Endothelial cell of umbilical vein (primary cell): ENCODE measurements around the gene EIF1AD. TPM values are rescaled to one million over a fixed set of nuclear protein-coding genes. Genes with fewer than 3 reads are reported as not detected.
A peak's percentile ranks its signal among the peaks of the same experiment; 100 is the strongest.

Experiments used
- BruUV-seq: library from RNA; stranded (reverse); fragments of 400-500 nt; replicated peaks from 2 replicates; lab custom pipeline; 2021; lab: Mats Ljungman, UMichigan
- CTCF ChIA-PET: fragments of 300-600, 350-600 bp; sonication (Branson Sonifier 250); formaldehyde crosslinking; loops from one replicate; lab custom pipeline; 2021; ENCODE audit warnings: antibody characterized with exemption, inconsistent platforms; lab: Charles Lee
- POLR2A ChIA-PET: fragments of 300-600, 350-600 bp; sonication (Branson Sonifier 250); formaldehyde crosslinking; loops from one replicate; lab custom pipeline; 2021; ENCODE audit warnings: antibody characterized with exemption, inconsistent platforms; lab: Charles Lee
- DNase-seq: peaks from one replicate; pipeline ENCODE4 v3.0.0-alpha.2; 2011; ENCODE audit warnings: low read depth, low spot score
- FAIRE-seq: peaks from 2 replicates; lab custom pipeline; 2011; peaks lifted over from hg19 to GRCh38; lab: Jason Lieb, UNC
- H2AFZ ChIP-seq: 2 replicates; pipeline ENCODE4 v1.6.0; 2012; ENCODE audit warnings: low read depth, low read length, control low read depth, inconsistent platforms
- H3K27ac ChIP-seq: 2 replicates; pipeline ENCODE4 v1.5.1; 2011; ENCODE audit warnings: low read depth, mild to moderate bottlenecking, control low read depth, low read length, moderate library complexity; ENCODE audit not compliant: insufficient read depth
- H3K27me3 ChIP-seq, 2 experiments: 2 replicates each; pipeline versions ENCODE4 v1.6.0 to v1.6.1; 2011; ENCODE audit warnings: low read length in 2 of 2, mixed read lengths in 1 of 2; ENCODE audit not compliant: control insufficient read depth in 2 of 2, insufficient read depth in 2 of 2
- H3K36me3 ChIP-seq, 2 experiments: 2 replicates in 1 of 2; 3 replicates in 1 of 2; pipeline ENCODE4 v1.5.1; 2011; ENCODE audit warnings: low read length in 2 of 2, mild to moderate bottlenecking in 1 of 2, moderate library complexity in 1 of 2; ENCODE audit not compliant: control insufficient read depth in 2 of 2, insufficient read depth in 2 of 2; ENCODE audit errors: extremely low read depth in 1 of 2
- H3K4me1 ChIP-seq: 3 replicates; pipeline ENCODE4 v1.5.1; 2011; ENCODE audit warnings: mild to moderate bottlenecking, low read length; ENCODE audit not compliant: control insufficient read depth, insufficient read depth; ENCODE audit errors: extremely low read depth
- H3K4me2 ChIP-seq: 2 replicates; pipeline ENCODE4 v1.6.1; 2011; ENCODE audit warnings: low read length, control low read depth, mixed read lengths; ENCODE audit not compliant: insufficient read depth
- H3K4me3 ChIP-seq, 3 experiments: fragments of 200-600 bp in 1 of 3; sonication (generic), shearing (Covaris generic) in 1 of 3; replicated peaks in 1 of 3; 2 replicates each; pipeline ENCODE4 v1.5.1; 2011 to 2016; ENCODE audit warnings: control low read depth in 3 of 3, low read length in 3 of 3, mild to moderate bottlenecking in 2 of 3, inconsistent platforms in 1 of 3, low read depth in 1 of 3, moderate library complexity in 1 of 3; ENCODE audit not compliant: insufficient read depth in 1 of 3
- H3K79me2 ChIP-seq: 2 replicates; pipeline ENCODE4 v1.6.0; 2012; ENCODE audit warnings: low read length, inconsistent platforms; ENCODE audit not compliant: control insufficient read depth, insufficient read depth
- H3K9ac ChIP-seq: replicated peaks from 2 replicates; pipeline ENCODE3; 2011; ENCODE audit warnings: low read length, control low read depth; ENCODE audit not compliant: insufficient read depth; ENCODE audit errors: extremely low read depth
- H3K9me1 ChIP-seq: replicated peaks from 3 replicates; pipeline ENCODE4 v1.6.0; 2011; ENCODE audit warnings: mild to moderate bottlenecking, low read length; ENCODE audit not compliant: control insufficient read depth, insufficient read depth; ENCODE audit errors: extremely low read depth
- H3K9me3 ChIP-seq: replicated peaks from 2 replicates; pipeline ENCODE4 v1.5.1; 2012; ENCODE audit warnings: low read length, inconsistent platforms; ENCODE audit not compliant: control insufficient read depth, insufficient read depth
- H4K20me1 ChIP-seq: replicated peaks from 2 replicates; pipeline ENCODE3; 2011; ENCODE audit warnings: mild to moderate bottlenecking, low read length; ENCODE audit not compliant: control insufficient read depth, insufficient read depth; ENCODE audit errors: extremely low read depth
- CTCF ChIP-seq, 2 donors: IDR thresholded peaks; 1 replicate in 1 of 2; 2 replicates in 1 of 2; pipeline ENCODE4 v1.5.1; 2011; ENCODE audit warnings: low read length in 2 of 2, mild to moderate bottlenecking in 2 of 2, moderate library complexity in 2 of 2, control low read depth in 1 of 2, inconsistent platforms in 1 of 2, low read depth in 1 of 2; ENCODE audit not compliant: insufficient read depth in 1 of 2; ENCODE audit errors: extremely low read depth in 1 of 2
- EZH2 ChIP-seq: IDR thresholded peaks from 2 replicates; pipeline ENCODE4 v1.6.1; 2012; ENCODE audit warnings: borderline replicate concordance, low read depth, mild to moderate bottlenecking, moderate library complexity, low read length, inconsistent platforms; ENCODE audit not compliant: severe bottlenecking
- FOS ChIP-seq: IDR thresholded peaks from 2 replicates; pipeline ENCODE4 v1.6.1; 2011; ENCODE audit warnings: mild to moderate bottlenecking, low read length, moderate library complexity, borderline replicate concordance; ENCODE audit not compliant: insufficient read depth
- GATA2 ChIP-seq: IDR thresholded peaks from 2 replicates; pipeline ENCODE4 v1.7.0; 2011; ENCODE audit warnings: low read depth, mild to moderate bottlenecking, moderate library complexity, mixed read lengths, low read length; ENCODE audit not compliant: insufficient read length, insufficient read depth
- JUN ChIP-seq: IDR thresholded peaks from 2 replicates; pipeline ENCODE4 v1.6.1; 2011; ENCODE audit warnings: borderline replicate concordance, low read depth; ENCODE audit not compliant: insufficient read length, insufficient read depth
- MAX ChIP-seq: IDR thresholded peaks from 2 replicates; pipeline ENCODE4 v1.6.1; 2011; ENCODE audit not compliant: insufficient read depth, insufficient read length
- MYC ChIP-seq: IDR thresholded peaks from one replicate; pipeline ENCODE4 v1.6.1; 2011; ENCODE audit warnings: mild to moderate bottlenecking, low read depth, low read length
- POLR2A ChIP-seq: IDR thresholded peaks from 2 replicates; pipeline ENCODE4 v1.6.1; 2012; ENCODE audit warnings: low read depth, mild to moderate bottlenecking, control low read depth, low read length
- POLR2AphosphoS5 ChIP-seq: IDR thresholded peaks from 2 replicates; pipeline ENCODE4 v1.6.1; 2012; ENCODE audit warnings: low read depth, mild to moderate bottlenecking, control low read depth, low read length, moderate library complexity; ENCODE audit not compliant: insufficient read depth
- dilution Hi-C: fragments of 300-500 bp; cut with MboI; formaldehyde crosslinking; loops from one replicate; pipeline ENCODE4 v1.15.0; 2019; ENCODE audit warnings: low sequenced_read_pairs; ENCODE audit not compliant: extremely low pct_ligation_motif_present
- intact Hi-C: fragments of 100-400 bp; cut with micrococcal nuclease; formaldehyde crosslinking; loops from one replicate; pipeline ENCODE4 v1.10.0; 2022
- polyA plus RNA-seq, 4 experiments: library from polyadenylated mRNA; depleted of rRNA in 3 of 4; stranded (reverse) in 3 of 4; unstranded in 1 of 4; fragments of >200 nt; gene quantifications; 2 replicates each; pipeline versions ENCODE4 v1.2.1 to v1.2.3, GENCODE V29; 2011 to 2012; ENCODE audit warnings: missing spikeins in 1 of 4
- total RNA-seq: library from RNA; stranded (reverse); gene quantifications from 2 replicates; pipeline ENCODE4 v1.2.3, GENCODE V29; 2021

The EIF1AD gene
- total and polyA plus RNA-seq, 2 donors (not counting 3 experiments of a cell fraction or from before 2014, with no cell fraction given) = 39.3 to 39.7 TPM

DNA sequence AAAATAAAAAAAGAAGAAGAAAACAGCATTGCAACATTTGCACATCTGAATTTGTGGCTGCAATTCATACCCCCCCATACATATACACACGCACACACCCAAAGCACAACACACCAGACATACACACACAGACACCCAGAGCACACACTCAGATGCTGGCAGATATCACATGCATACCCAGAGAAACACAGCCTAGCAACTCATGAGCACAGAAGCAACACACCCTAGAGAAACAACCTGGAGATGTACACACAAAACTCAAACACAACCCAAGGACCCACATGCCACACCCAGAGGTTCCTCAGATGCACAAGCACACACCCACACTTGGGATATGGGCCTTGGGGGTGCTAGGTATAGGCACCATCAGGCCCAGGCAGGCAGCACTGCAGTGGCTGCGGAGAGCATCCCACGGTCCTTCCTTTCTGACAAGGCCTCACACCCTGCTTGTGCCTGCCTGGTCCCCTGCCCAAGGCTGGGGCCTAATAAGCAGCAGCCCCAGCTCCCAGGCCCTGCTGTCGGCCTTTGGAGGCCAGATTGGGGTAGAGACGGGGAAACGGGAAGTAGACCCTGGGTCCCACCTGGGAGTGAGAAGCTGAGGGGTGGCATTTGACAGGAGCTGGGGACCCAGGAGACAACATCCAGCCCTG is 13.0 kb upstream of the EIF1AD start:
- no peak overlapping the region for H3K4me3 ChIP-seq
- dilution Hi-C loops = no loop called here
- H3K4me2 ChIP-seq = peak overlapping the region; percentile 19
- CTCF ChIA-PET = interaction anchor here (0.6 to 1.8 kb wide), 4 partner anchors 26 to 127 kb away, joined by 4 to 5 read pairs (median 4); partner anchors contain the start of gene FIBP
- FAIRE-seq = no peak
- H3K79me2 ChIP-seq = no peaks in the 10 kb centered on the region
- H3K4me1 ChIP-seq = peaks cover 21% of the 10 kb centered on the region
- H3K27me3 ChIP-seq = peaks cover 2% of the 10 kb centered on the region in 2 experiments
- no peaks in the 10 kb centered on the region for H3K36me3 ChIP-seq
- TF ChIP-seq EZH2 (no peak), POLR2A (no peak), FOS (no peak), MAX (no peak), POLR2AphosphoS5 (no peak), MYC (no peak), GATA2 (no peak)
- POLR2A ChIA-PET = no interaction called here
- H3K27ac ChIP-seq = peak overlapping the region; percentile 84
- no peaks in the 10 kb centered on the region for H3K9me1 ChIP-seq
- intact Hi-C loops = no loop called here
- peak overlapping the region; percentile 48 for H3K9ac ChIP-seq
- no peaks in the 10 kb centered on the region for H4K20me1 ChIP-seq
- no TSS peak for BruUV-seq
- H2AFZ ChIP-seq = peak overlapping the region; percentile 43
- no peak for DNase-seq
- no peaks in the 10 kb centered on the region for H3K9me3 ChIP-seq

- TF ChIP-seq CTCF (IDR thresholded peaks at IDR 0.05; ENCODE audit: extremely low read depth in 1 of 2, insufficient read depth in 1 of 2, low read depth in 1 of 2, low read length in 2 of 2) (no peak), FOS (no peak), MAX (no peak), MYC (no peak), EZH2 (no peak), POLR2A (no peak), JUN (no peak)
- dilution Hi-C loops = no loop called here
- no peak overlapping the region for H3K4me2 ChIP-seq
- POLR2A ChIA-PET = no interaction called here
- FAIRE-seq (no peak), DNase-seq (no peak)
- BruUV-seq = no TSS peak
- no peaks in the 10 kb centered on the region for H3K9me3 ChIP-seq
- H3K27me3 ChIP-seq = peaks cover 2% of the 10 kb centered on the region in 2 experiments
- H2AFZ ChIP-seq = no peak overlapping the region
- H3K36me3 ChIP-seq = no peaks in the 10 kb centered on the region
- intact Hi-C loops = no loop called here
- H4K20me1 ChIP-seq = no peaks in the 10 kb centered on the region
- no peaks in the 10 kb centered on the region for H3K79me2 ChIP-seq
- CTCF ChIA-PET = interaction anchor here (0.7 to 3.2 kb wide), 3 partner anchors 8 to 54 kb away, joined by 3 to 16 read pairs (median 10); no protein-coding TSS in a partner anchor
- no peak overlapping the region for H3K4me3 ChIP-seq
- peaks cover 21% of the 10 kb centered on the region for H3K4me1 ChIP-seq
- no peaks in the 10 kb centered on the region for H3K9me1 ChIP-seq
- no peak overlapping the region for H3K9ac ChIP-seq
- no peak overlapping the region for H3K27ac ChIP-seq
These were observed 11.8 kb upstream of the EIF1AD start for GRCh38 chr11:66013762-66014100.
